Activated CD4-positive, alpha-beta T cell treated with anti-CD3 and anti-CD28 coated beads for 48 hours (primary cell): Measurements from ENCODE around the gene FBXL5.

Source experiments
- DNase-seq: peaks from one replicate; pipeline ENCODE4 v3.0.0-alpha.2; 2020

The FBXL5 gene

DNA sequence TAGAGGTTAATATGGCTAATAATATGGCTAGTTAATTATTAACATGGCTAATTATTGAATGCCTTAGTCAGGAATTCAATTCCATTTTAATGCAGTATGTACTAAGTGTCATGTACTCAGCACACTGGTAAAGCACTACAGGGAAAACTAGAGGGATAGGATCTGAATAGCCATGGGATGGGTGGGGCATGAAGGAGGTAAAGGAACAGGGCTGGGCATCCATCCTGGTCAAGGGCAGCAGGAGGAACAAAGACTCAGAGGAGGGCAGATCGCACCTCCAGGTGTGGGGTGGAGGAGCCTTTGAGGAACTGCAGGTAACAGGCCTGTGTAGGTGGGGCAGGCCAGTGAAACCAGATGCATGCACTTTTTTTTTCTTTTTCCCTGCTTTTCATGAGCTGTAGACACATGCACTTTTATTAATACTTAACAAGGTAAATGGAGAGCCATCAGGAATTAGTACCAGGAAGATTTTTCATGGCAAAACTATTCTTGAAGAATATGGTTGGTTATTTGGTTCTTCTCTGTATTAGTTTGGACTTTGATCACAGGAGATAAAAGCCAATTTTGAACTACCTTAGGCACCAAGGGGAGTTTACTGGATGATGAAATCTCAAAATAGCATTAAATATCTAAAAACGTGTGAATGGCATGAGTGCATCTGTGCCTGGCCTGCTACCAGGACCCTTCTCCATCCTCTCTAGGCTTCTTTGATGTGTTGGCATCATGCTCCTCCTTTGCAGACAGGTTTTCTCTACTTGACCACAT is 97.2 kb downstream of the FBXL5 start:
- DNase-seq = no peak

DNA sequence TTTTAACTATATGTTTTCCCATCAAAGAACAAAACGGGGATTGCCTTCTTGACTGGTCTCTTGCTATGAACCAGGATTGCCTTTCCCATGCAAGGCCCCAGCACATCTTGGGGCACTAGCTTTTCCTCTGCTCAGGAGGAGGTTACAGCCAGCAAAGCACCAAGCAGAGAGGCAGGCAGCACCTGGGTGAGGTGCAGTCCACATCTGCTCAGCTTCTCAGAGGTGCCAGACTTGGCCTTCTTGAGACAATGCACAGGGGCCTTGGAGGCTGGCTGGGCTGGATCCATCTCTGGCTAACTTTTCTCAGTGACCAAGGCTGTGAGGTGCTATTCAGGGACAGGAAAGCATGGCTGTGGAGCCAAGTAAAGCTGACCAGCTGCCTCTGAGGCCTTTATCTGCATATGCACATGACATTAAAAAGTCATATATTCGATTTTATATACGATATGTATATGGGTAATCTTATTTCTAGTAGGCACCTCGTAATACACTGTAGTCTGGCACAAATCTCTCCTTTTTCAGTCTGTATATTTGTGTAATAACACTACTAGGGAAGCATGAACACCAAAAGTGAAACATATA is 98.6 kb downstream of the FBXL5 start:
- no peak for DNase-seq
